Suprapubic skin (tissue), 4 donors: ENCODE results near the gene RALGAPA2. TPM values are rescaled to one million over a fixed set of nuclear protein-coding genes. Genes with fewer than 3 reads are reported as not detected.

Experiments
- DNase-seq, 2 donors: peaks; one replicate each; pipeline ENCODE4 v3.0.0-alpha.2; 2019; ENCODE audit warnings: low spot score in 2 of 2
- H3K27ac ChIP-seq: fragments of 200-600 bp; sonication (generic); one replicate; pipeline ENCODE4 v1.5.1; 2019
- H3K27me3 ChIP-seq: fragments of 200-600 bp; sonication (generic); one replicate; pipeline ENCODE4 v1.5.1; 2019
- H3K36me3 ChIP-seq: fragments of 200-600 bp; sonication (generic); one replicate; pipeline ENCODE4 v1.5.1; 2019
- H3K4me1 ChIP-seq: fragments of 200-600 bp; sonication (generic); one replicate; pipeline ENCODE4 v1.5.1; 2019
- H3K4me3 ChIP-seq: fragments of 200-600 bp; sonication (generic); one replicate; pipeline ENCODE4 v1.5.1; 2019; ENCODE audit warnings: mild to moderate bottlenecking
- H3K9me3 ChIP-seq: fragments of 200-600 bp; sonication (generic); one replicate; pipeline ENCODE4 v1.5.1; 2019
- EP300 ChIP-seq: sonication (generic); formaldehyde crosslinking; IDR thresholded peaks from one replicate; pipeline ENCODE4 v1.6.1; 2017; ENCODE audit warnings: antibody characterized with exemption
- POLR2A ChIP-seq, 2 donors: fragments of 450-650 bp; IDR thresholded peaks; one replicate each; pipeline ENCODE4 v1.6.1; 2017; ENCODE audit warnings: antibody characterized with exemption in 2 of 2, mild to moderate bottlenecking in 2 of 2, moderate library complexity in 2 of 2
- POLR2AphosphoS5 ChIP-seq, 3 donors: sonication (generic); formaldehyde crosslinking; IDR thresholded peaks; one replicate each; pipeline ENCODE4 v1.6.1; 2017; ENCODE audit warnings: antibody characterized with exemption in 3 of 3
- WGBS: methylation state at CpG from one replicate; pipeline ENCODE4 v1.1.5; 2018; 5-methylcytosine and 5-hydroxymethylcytosine counted together
- total RNA-seq, 4 donors: library from RNA; depleted of rRNA; stranded (reverse); fragments of >200 nt; gene quantifications; one replicate each; pipeline ENCODE4 v1.1.0, GENCODE V29; 2016
- TF ChIP-seq, protein P1 (sequence below), 2 donors: fragments of 200-600 bp in 1 of 2; fragments of 450-650 bp in 1 of 2; sonication (generic) in 1 of 2; IDR thresholded peaks; one replicate each; pipeline ENCODE4 v1.5.1; 2016 to 2019; ENCODE audit warnings: antibody characterized with exemption in 2 of 2, mild to moderate bottlenecking in 1 of 2, moderate library complexity in 1 of 2

Gene RALGAPA2
- total RNA-seq, 4 donors from 2014 or later, result 51.9 to 97.8 (median 72.0) TPM

DNA sequence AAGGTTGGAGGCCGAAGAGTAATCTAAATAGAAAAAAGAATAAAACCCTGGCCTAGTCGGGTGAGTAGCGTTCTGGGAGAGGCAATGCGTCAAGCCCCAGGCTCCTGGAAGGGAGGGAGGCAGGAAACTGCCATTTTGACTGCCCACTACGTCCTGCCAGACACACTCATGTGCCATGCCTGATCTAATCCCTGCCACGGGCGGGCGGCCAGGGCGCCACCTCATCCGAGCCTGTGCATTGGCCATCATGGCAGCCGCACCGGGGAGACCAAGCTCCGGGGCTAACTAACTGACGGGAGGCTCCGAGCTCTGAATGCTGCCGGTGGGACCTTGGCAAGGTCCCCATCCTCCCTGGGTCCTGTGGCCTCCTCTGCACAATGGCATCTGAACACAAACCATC, 275.8 kb downstream of the RALGAPA2 start:
- Histone ChIP-seq H3K4me3 (no peak overlapping the region), H3K4me1 (no peaks in the 10 kb centered on the region), H3K36me3 (peaks cover 8% of the 10 kb centered on the region), H3K27ac (no peak overlapping the region), H3K9me3 (no peaks in the 10 kb centered on the region), H3K27me3 (no peaks in the 10 kb centered on the region)
- DNase-seq, result no peak
- 94% methylated on average over 9 of the region's 16 CpGs for WGBS
- no peak for TF ChIP-seq EP300

DNA sequence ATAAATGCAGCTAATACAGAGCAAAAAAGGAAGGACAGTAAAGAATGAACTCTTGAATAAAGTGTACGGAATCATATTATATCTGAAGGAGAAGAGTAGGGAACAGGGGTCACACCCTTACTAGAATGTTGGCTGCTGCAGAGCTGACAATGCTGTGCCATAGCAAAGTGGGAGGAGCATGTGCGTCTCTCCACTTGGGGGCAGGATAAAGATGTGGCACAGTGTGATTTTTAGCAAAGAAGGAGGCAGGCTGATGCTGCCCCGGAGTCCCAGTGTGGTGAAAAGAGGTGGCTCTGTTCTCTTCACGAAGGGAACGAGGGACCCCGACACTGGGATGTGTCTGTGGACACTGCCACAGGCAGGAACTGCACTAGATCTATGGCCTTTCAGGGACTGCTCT, 277.0 kb downstream of the RALGAPA2 start:
- WGBS, result 74% methylated on average over 6 of the region's 6 CpGs
- no peaks in the 10 kb centered on the region for H3K4me1 ChIP-seq
- peaks cover 8% of the 10 kb centered on the region for H3K36me3 ChIP-seq
- H3K4me3 ChIP-seq, result no peak overlapping the region
- TF ChIP-seq POLR2AphosphoS5 (IDR thresholded peaks at IDR 0.05), result no peak
- TF ChIP-seq, protein P1, sequence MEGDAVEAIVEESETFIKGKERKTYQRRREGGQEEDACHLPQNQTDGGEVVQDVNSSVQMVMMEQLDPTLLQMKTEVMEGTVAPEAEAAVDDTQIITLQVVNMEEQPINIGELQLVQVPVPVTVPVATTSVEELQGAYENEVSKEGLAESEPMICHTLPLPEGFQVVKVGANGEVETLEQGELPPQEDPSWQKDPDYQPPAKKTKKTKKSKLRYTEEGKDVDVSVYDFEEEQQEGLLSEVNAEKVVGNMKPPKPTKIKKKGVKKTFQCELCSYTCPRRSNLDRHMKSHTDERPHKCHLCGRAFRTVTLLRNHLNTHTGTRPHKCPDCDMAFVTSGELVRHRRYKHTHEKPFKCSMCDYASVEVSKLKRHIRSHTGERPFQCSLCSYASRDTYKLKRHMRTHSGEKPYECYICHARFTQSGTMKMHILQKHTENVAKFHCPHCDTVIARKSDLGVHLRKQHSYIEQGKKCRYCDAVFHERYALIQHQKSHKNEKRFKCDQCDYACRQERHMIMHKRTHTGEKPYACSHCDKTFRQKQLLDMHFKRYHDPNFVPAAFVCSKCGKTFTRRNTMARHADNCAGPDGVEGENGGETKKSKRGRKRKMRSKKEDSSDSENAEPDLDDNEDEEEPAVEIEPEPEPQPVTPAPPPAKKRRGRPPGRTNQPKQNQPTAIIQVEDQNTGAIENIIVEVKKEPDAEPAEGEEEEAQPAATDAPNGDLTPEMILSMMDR (IDR thresholded peaks at IDR 0.05), result no peak
- no peak for TF ChIP-seq EP300
- TF ChIP-seq POLR2A (IDR thresholded peaks at IDR 0.05), result no peak
- no peak for DNase-seq
- no peaks in the 10 kb centered on the region for H3K9me3 ChIP-seq
- no peaks in the 10 kb centered on the region for H3K27me3 ChIP-seq
- no peak overlapping the region for H3K27ac ChIP-seq

DNA sequence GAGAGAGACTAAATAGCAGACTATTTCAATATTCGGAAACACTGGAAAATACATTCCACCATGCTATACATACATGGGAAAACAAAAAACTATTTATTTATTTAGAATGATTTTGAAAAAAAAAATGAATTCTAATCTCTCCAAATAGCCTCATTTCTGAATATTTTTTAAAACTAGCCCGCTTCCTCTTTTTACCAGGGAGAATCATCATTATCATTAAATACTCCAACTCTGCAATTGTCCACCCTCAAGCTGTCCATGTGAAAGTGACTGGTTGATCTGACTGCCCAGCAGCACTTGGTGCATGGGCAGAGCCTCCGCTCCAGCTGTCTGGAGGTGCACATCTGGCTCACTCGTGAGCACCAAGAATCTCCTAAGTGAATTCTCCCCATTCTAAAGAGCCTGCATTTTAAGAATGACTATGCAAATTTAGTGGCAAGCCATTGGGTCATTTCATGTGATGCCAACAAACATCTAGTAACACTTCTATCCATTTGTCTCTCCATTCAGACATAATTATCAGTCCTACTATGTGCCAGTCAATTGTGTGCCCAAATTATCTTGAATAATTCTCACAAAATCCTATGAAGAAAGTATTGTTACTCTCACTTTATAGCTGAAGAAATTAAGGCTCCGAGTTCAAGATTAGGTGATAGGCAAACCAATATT, 279.7 kb downstream of the RALGAPA2 start:
- TF ChIP-seq, protein P1 (IDR thresholded peaks at IDR 0.05), result no peak
- TF ChIP-seq EP300 (no peak), POLR2AphosphoS5 (IDR thresholded peaks at IDR 0.05) (no peak), POLR2A (IDR thresholded peaks at IDR 0.05) (no peak)
- no peaks in the 10 kb centered on the region for H3K27me3 ChIP-seq
- no peaks in the 10 kb centered on the region for H3K4me1 ChIP-seq
- WGBS, result 96% methylated on average over 5 of the region's 5 CpGs
- peaks cover 8% of the 10 kb centered on the region for H3K36me3 ChIP-seq
- H3K9me3 ChIP-seq, result no peaks in the 10 kb centered on the region
- DNase-seq, result no peak
- H3K4me3 ChIP-seq, result no peak overlapping the region
- no peak overlapping the region for H3K27ac ChIP-seq

DNA sequence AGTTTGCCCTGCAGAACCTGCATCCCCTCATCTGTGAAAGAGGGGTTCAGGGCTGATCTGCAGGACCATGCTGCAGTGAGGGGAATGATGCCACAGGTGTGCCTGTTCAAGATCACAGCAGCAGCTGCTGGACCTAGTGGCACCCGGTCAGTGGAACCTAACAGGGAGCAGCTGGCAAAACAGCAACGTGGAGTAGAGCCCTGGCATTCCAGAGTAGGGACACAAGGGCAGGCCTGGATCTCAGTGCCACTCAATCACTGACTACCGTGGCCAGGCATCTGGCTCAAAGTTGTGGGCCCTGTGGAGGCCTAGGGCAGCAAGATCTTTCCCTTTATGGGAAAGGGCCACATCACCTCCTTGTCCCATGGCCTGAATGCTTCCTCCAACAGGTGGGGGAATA, 282.4 kb downstream of the RALGAPA2 start:
- TF ChIP-seq EP300 (no peak), POLR2A (IDR thresholded peaks at IDR 0.05) (no peak), POLR2AphosphoS5 (IDR thresholded peaks at IDR 0.05) (no peak)
- TF ChIP-seq, protein P1 (IDR thresholded peaks at IDR 0.05), result no peak
- WGBS, result 80% methylated on average over 2 of the region's 3 CpGs
- H3K4me3 ChIP-seq, result no peak overlapping the region
- no peaks in the 10 kb centered on the region for H3K27me3 ChIP-seq
- no peak overlapping the region for H3K27ac ChIP-seq
- H3K4me1 ChIP-seq, result no peaks in the 10 kb centered on the region
- H3K36me3 ChIP-seq, result peaks cover 7% of the 10 kb centered on the region
- no peaks in the 10 kb centered on the region for H3K9me3 ChIP-seq
- no peak for DNase-seq

- H3K4me3 ChIP-seq, result no peak overlapping the region
- TF ChIP-seq, protein P1 (IDR thresholded peaks at IDR 0.05), result no peak
- TF ChIP-seq POLR2AphosphoS5 (IDR thresholded peaks at IDR 0.05) (no peak), EP300 (no peak), POLR2A (IDR thresholded peaks at IDR 0.05) (no peak)
- no peaks in the 10 kb centered on the region for H3K27me3 ChIP-seq
- H3K27ac ChIP-seq, result no peak overlapping the region
- H3K36me3 ChIP-seq, result peaks cover 10% of the 10 kb centered on the region
- H3K9me3 ChIP-seq, result no peaks in the 10 kb centered on the region
- no peaks in the 10 kb centered on the region for H3K4me1 ChIP-seq
- WGBS, result 68% methylated on average over 3 of the region's 3 CpGs
- DNase-seq, result no peak
Measured at GRCh38 chr20:20428067-20428466, 284.4 kb downstream of the RALGAPA2 start.
